ENCODE measurements around the gene FKBP2.
"Not testable (repeated sequence)": the region's sequence is repeated elsewhere in the genome, so short reads cannot be mapped to it uniquely, and the experiment has no call there.

The FKBP2 gene

GRCh38 chr11:64234647-64235379 is 6.1 kb upstream of the FKBP2 start:
- DNase-seq, result peak in 1 of 2 experiments; percentile 25

GRCh38 chr11:64235437-64236161 is 5.3 kb upstream of the FKBP2 start:
- DNase-seq, result no peak

- DNase-seq, result no peak
These were observed 3.4 kb upstream of the FKBP2 start for GRCh38 chr11:64237484-64237951.

GRCh38 chr11:64238076-64238475 is 2.8 kb upstream of the FKBP2 start:
- DNase-seq, result no peak

GRCh38 chr11:64238999-64239398 is 1.9 kb upstream of the FKBP2 start:
- DNase-seq, result no peak

- DNase-seq, result no peak
These were observed 1.0 kb upstream of the FKBP2 start for GRCh38 chr11:64239662-64240434.

- DNase-seq, result no peak
These were observed 271 bp downstream of the FKBP2 start for GRCh38 chr11:64241241-64241490.

GRCh38 chr11:64241491-64242374 is 838 bp downstream of the FKBP2 start:
- DNase-seq, result peak; percentile 99 to 100

- DNase-seq, result no peak
These were observed 2.5 kb downstream of the FKBP2 start for GRCh38 chr11:64243236-64243854.

GRCh38 chr11:64244107-64244506 is 3.2 kb downstream of the FKBP2 start:
- no peak for DNase-seq

GRCh38 chr11:64244966-64245365 is 4.1 kb downstream of the FKBP2 start:
- no peak for DNase-seq

GRCh38 chr11:64245401-64245796 is 4.5 kb downstream of the FKBP2 start:
- peak in 1 of 2 experiments; percentile 24 for DNase-seq

- peak; percentile 81 to 85 for DNase-seq
These were observed 5.1 kb downstream of the FKBP2 start for GRCh38 chr11:64245797-64246620.

GRCh38 chr11:64246621-64246870 is 5.7 kb downstream of the FKBP2 start:
- not testable (repeated sequence) for DNase-seq

- DNase-seq, result peak; percentile 76 to 80
These were observed 6.2 kb downstream of the FKBP2 start, which contains the start of gene PPP1R14B for GRCh38 chr11:64246871-64247728. PPP1R14B (minus strand) TSS chr11:64246943; CDS start chr11:64246673, 270 bp downstream.

GRCh38 chr11:64247729-64248531 is 7.0 kb downstream of the FKBP2 start:
- no peak for DNase-seq

GRCh38 chr11:64248578-64248977 is 7.7 kb downstream of the FKBP2 start:
- no peak for DNase-seq

- DNase-seq, result no peak
These were observed 8.1 kb downstream of the FKBP2 start for GRCh38 chr11:64249038-64249437.

GRCh38 chr11:64249563-64250414 is 8.9 kb downstream of the FKBP2 start:
- DNase-seq, result no peak

All from activated CD4-positive, alpha-beta T cell treated with anti-CD3 and anti-CD28 coated beads, Interleukin-2, amount 50 U/mL, for 4 hours (primary cell).